T-cell (primary cell): ENCODE data around the gene FES. TPM values are rescaled to one million over a fixed set of nuclear protein-coding genes. Genes with fewer than 3 reads are reported as not detected.

ENCODE experiments used
- ATAC-seq, 4 experiments: fragments of 200-7000 bp in 3 of 4; fragments of 150-1000 bp in 1 of 4; cut with Tn5 transposase; replicated peaks in 1 of 4; 1 replicate in 3 of 4; 2 replicates in 1 of 4; pipeline ENCODE4 v1.10.0; 2021; ENCODE audit warnings: moderate library complexity in 3 of 4, mild to moderate bottlenecking in 2 of 4, moderate number of reproducible peaks in 1 of 4
- CTCF ChIA-PET, 2 donors: fragments of 300-600 bp; sonication (Branson Sonifier 250); formaldehyde crosslinking; loops; one replicate each; lab custom pipeline; 2022; ENCODE audit warnings: antibody characterized with exemption in 2 of 2; lab: Charles Lee
- POLR2A ChIA-PET, 2 donors: fragments of 300-600 bp; sonication (Branson Sonifier 250); formaldehyde crosslinking; loops; one replicate each; lab custom pipeline; 2022; ENCODE audit warnings: antibody characterized with exemption in 2 of 2; lab: Charles Lee
- DNase-seq, 35 experiments: peaks; one replicate each; pipeline versions ENCODE4 v3.0.0 to v3.0.0-alpha.2; 2013 to 2023
- H3K27ac ChIP-seq: one replicate; pipeline ENCODE4 v1.5.1; 2013; ENCODE audit warnings: low read length
- H3K27me3 ChIP-seq, 2 experiments: replicated peaks in 1 of 2; 1 replicate in 1 of 2; 2 replicates in 1 of 2; pipeline versions ENCODE4 v1.6.1 to v1.7.0; 2013; ENCODE audit warnings: low read length in 1 of 2, mixed read lengths in 1 of 2; ENCODE audit not compliant: control insufficient read depth in 2 of 2, insufficient read depth in 2 of 2; ENCODE audit errors: extremely low read depth in 1 of 2
- H3K36me3 ChIP-seq, 2 donors: 1 replicate in 1 of 2; 2 replicates in 1 of 2; pipeline versions ENCODE4 v1.6.1 to v1.7.0; 2013; ENCODE audit warnings: low read length in 1 of 2; ENCODE audit not compliant: control insufficient read depth in 2 of 2, insufficient read depth in 1 of 2; ENCODE audit errors: extremely low read depth in 1 of 2
- H3K4me1 ChIP-seq, 2 experiments: 1 replicate in 1 of 2; 2 replicates in 1 of 2; pipeline versions ENCODE4 v1.6.1 to v1.7.0; 2013; ENCODE audit warnings: low read length in 2 of 2, mixed read lengths in 1 of 2; ENCODE audit not compliant: insufficient read depth in 2 of 2, control insufficient read depth in 1 of 2; ENCODE audit errors: extremely low read depth in 1 of 2
- H3K4me3 ChIP-seq, 2 donors: 1 replicate in 1 of 2; 2 replicates in 1 of 2; pipeline versions ENCODE4 v1.5.1 to v1.7.0; 2013; ENCODE audit warnings: mild to moderate bottlenecking in 2 of 2, low read length in 1 of 2, moderate library complexity in 1 of 2; ENCODE audit not compliant: control insufficient read depth in 1 of 2; ENCODE audit errors: extremely low read depth in 1 of 2
- H3K9me3 ChIP-seq: 2 replicates; pipeline ENCODE4 v1.7.0; 2013
- H3K27ac Mint-ChIP-seq, 2 donors: one replicate each; pipeline ENCODE4 v1.8.0; 2020 to 2021; ENCODE audit warnings: mild to moderate bottlenecking in 2 of 2, mixed read lengths in 2 of 2
- H3K27me3 Mint-ChIP-seq, 2 donors: one replicate each; pipeline ENCODE4 v1.8.0; 2021 to 2022; ENCODE audit warnings: mixed read lengths in 2 of 2
- H3K36me3 Mint-ChIP-seq: one replicate; pipeline ENCODE4 v1.8.0; 2021; ENCODE audit warnings: mixed read lengths
- H3K4me1 Mint-ChIP-seq, 3 donors: one replicate each; pipeline ENCODE4 v1.8.0; 2020 to 2022; ENCODE audit warnings: mixed read lengths in 3 of 3, mild to moderate bottlenecking in 1 of 3
- H3K4me3 Mint-ChIP-seq, 3 donors: one replicate each; pipeline ENCODE4 v1.8.0; 2020 to 2022; ENCODE audit warnings: mild to moderate bottlenecking in 3 of 3, mixed read lengths in 3 of 3, moderate library complexity in 3 of 3
- H3K9me3 Mint-ChIP-seq, 3 donors: one replicate each; pipeline ENCODE4 v1.8.0; 2020 to 2022; ENCODE audit warnings: mixed read lengths in 3 of 3
- WGBS: methylation state at CpG from one replicate; pipeline ENCODE4 v1.1.5; 2013; ENCODE audit warnings: missing lambda C conversion rate; ENCODE audit not compliant: insufficient coverage; 5-methylcytosine and 5-hydroxymethylcytosine counted together
- total RNA-seq, 35 experiments: library from RNA in 6 of 35; stranded (reverse) in 6 of 35; fragments of 120-200 nt in 1 of 35; gene quantifications; one replicate each; pipeline versions ENCODE4 v1.2.1 to v1.2.4 and lab custom pipeline; 2013 to 2026

Gene FES
- total RNA-seq, 5 donors from 2014 or later (not counting 1 experiment from before 2014, with no cell fraction given) = 3.2 to 5.2 (median 4.3) TPM

DNA sequence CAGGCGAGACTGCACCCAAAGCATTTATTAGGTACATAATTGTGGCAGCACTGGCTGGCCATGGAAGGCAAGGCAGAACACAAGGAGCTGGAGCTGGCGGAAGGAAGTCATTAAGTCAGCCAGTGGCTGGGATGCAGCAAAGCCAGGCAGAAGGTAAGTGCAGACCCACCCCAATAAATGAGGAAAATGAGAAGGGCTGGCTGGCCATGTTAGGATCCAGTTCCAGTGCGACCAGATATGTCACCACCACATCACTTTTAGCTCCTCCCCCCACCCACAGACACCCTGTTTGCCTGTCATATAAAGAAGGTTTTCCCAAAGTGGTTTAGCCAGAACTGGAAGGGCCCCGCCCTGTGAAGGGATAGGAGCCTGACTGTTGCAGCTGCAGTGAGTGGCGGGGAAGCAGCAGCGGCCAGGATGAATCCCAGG, 16.0 kb upstream of the FES start, which contains the start of gene FURIN:
Gene FURIN (plus strand): TSS at position 328 of the 429 bp plus-strand sequence. CDS start 7,153 bp downstream, outside the sequence.
- POLR2A ChIA-PET = interaction anchor here in 1 of 2 donors (0.6 kb wide), 1 partner anchor 29 kb away, joined by 3 read pairs; no protein-coding TSS in a partner anchor
- 96% methylated on average over 4 of the region's 6 CpGs for WGBS
- Mint-ChIP-seq H3K4me3 (peak within 1 kb of the TSS in 2 of 3 donors; percentile 83 to 88), H3K27me3 (no peaks in the 10 kb centered on the region), H3K36me3 (no peaks in the 10 kb centered on the region), H3K27ac (peak within 1 kb of the TSS; percentile 89 to 91), H3K4me1 (peaks cover 34 to 38% (median 38%) of the 10 kb centered on the region in 3 donors), H3K9me3 (no peaks in the 10 kb centered on the region)
- CTCF ChIA-PET = interaction anchor here in 1 of 2 donors (0.6 kb wide), 1 partner anchor 131 kb away, joined by 4 read pairs; no protein-coding TSS in a partner anchor
- ATAC-seq = no peak
- Histone ChIP-seq H3K4me3 (no peak within 1 kb of the TSS), H3K36me3 (no peaks in the 10 kb centered on the region), H3K27me3 (no peaks in the 10 kb centered on the region), H3K9me3 (no peaks in the 10 kb centered on the region), H3K27ac (peak within 1 kb of the TSS; percentile 17), H3K4me1 (peaks cover 11 to 36% of the 10 kb centered on the region in 2 experiments)
- no peak for DNase-seq

DNA sequence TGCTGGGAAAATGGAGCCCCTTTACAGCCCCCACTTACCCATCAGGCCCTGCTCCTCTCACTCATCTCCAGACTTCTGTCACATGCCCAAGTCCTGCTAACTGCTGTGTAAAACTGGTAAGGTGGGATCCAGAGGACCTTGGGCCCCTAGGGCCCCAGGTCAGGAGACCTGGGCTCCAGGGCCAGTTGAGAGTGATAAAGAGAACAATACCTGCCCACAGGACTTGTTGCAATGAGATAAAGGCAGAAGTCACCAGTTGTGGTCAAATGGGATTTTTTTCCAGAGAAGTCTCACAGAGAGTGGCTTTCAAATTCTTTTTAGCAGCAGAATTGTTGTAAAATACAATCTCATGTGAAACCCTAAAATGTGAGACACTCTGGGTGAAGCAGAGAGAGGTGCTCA, 15.2 kb upstream of the FES start:
- DNase-seq = no peak
- Mint-ChIP-seq H3K9me3 (no peaks in the 10 kb centered on the region), H3K4me1 (peaks cover 38 to 46% (median 41%) of the 10 kb centered on the region in 3 donors), H3K36me3 (no peaks in the 10 kb centered on the region), H3K27ac (peak overlapping the region; percentile 89 to 91), H3K27me3 (no peaks in the 10 kb centered on the region), H3K4me3 (peak overlapping the region in 2 of 3 donors; percentile 83 to 88)
- ATAC-seq = no peak
- H3K4me3 ChIP-seq = no peak overlapping the region
- ChIA-PET CTCF (interaction anchor here in 1 of 2 donors (0.6 kb wide), 1 partner anchor 132 kb away, joined by 4 read pairs; no protein-coding TSS in a partner anchor), POLR2A (no interaction called here)
- no peaks in the 10 kb centered on the region for H3K9me3 ChIP-seq
- H3K27ac ChIP-seq = peak overlapping the region; percentile 17
- no peaks in the 10 kb centered on the region for H3K36me3 ChIP-seq
- peaks cover 11 to 45% of the 10 kb centered on the region in 2 experiments for H3K4me1 ChIP-seq
- no peaks in the 10 kb centered on the region for H3K27me3 ChIP-seq

DNA sequence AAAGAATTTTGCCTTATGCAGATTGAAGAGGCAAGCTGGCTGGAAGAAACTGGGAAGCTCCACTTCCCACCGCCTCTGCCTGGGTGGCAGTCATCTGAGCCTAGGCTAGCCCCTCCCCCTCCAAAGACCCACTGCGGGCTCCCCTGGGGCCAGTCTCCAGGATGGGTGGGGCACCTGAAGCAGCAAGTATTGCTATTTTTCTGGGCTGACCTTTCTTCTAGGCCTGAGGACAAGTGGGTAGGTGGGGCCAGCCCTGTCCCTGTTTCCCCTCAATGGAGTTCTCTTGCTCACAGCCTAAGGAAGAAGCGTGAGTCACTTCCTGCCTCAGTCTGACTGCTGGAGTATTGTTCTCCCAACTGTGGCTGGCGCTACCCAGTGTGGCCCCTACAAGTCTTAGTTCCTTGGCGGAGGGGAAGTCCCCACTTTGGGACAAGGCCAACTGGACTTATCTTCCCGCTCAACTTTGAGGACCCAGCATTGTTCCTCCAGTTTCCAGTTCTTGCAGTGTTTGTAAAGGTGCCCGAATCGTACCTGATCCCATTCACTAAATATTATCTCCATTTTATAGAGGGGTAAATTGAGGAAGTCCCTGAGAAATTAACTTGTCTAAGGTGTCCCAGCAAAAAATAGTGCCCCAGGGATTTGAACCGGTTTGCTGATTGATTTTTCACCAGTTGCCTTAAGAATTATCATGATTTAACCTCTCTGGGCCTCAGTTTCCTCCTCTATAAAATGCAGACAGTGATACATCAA, 14.5 kb upstream of the FES start:
- no peak overlapping the region for H3K4me3 ChIP-seq

DNA sequence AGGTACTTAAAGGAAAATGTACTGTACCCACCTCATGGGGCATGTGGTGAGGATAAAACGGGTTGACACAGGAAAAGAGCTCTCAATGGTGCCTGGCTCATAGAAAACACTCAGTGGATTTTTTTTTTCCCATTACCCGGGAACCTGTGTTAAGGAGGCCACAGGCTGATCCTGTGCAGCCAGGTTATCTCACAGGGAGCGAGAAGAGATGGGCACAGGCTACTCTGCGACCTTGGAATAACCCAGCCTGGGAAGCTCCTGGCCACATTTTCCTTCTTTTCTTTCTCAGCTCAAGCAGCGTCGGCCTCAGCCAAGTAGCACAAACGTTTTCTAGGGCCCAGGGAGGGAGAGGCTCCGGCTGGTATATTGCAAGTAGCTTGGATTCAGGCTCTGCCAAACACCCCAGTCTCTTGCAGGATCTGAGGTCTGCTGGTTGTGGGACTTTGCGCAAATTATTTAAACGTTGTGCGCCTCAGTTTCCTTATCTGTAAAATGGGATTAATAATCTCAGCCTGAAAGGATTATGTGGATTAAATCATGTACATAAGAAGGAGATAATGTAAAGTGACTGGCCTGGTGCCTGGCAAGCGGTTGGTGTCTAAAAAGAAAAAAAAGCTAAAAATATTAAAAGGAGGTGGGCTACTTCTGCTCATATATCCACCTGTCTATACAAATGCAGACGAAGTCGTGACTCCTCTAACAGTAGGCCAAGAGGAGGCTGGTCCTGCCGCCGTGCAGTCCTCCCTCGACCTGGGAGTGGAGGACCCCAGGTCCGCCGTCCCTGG, 13.8 kb upstream of the FES start:
- H3K4me1 ChIP-seq = peaks cover 11 to 48% of the 10 kb centered on the region in 2 experiments
- H3K27ac ChIP-seq = peak overlapping the region; percentile 61
- no peaks in the 10 kb centered on the region for H3K27me3 Mint-ChIP-seq
- ChIA-PET POLR2A (interaction anchor here (0.5 to 0.6 kb wide), 2 partner anchors 65 to 153 kb away, joined by 3 to 4 read pairs; partner anchors contain the start of gene BLM (in 1 of the 2)), CTCF (interaction anchor here in 1 of 2 donors (0.5 to 0.6 kb wide), 2 partner anchors 64 to 469 kb away, joined by 3 read pairs; no protein-coding TSS in a partner anchor)
- WGBS = 35% methylated on average over 12 of the region's 19 CpGs
- no peaks in the 10 kb centered on the region for H3K36me3 Mint-ChIP-seq
- peak overlapping the region; percentile 89 to 91 for H3K27ac Mint-ChIP-seq
- peak; percentile 21 to 36 (median 30) for ATAC-seq
- H3K9me3 Mint-ChIP-seq = no peaks in the 10 kb centered on the region
- no peaks in the 10 kb centered on the region for H3K36me3 ChIP-seq
- DNase-seq = peak in 1 of 35 experiments; percentile 40
- H3K27me3 ChIP-seq = no peaks in the 10 kb centered on the region
- H3K4me3 ChIP-seq = peak overlapping the region; percentile 66
- no peaks in the 10 kb centered on the region for H3K9me3 ChIP-seq
- H3K4me3 Mint-ChIP-seq = peak overlapping the region; percentile 83 to 88 (median 86)
- H3K4me1 Mint-ChIP-seq = peaks cover 38 to 49% (median 45%) of the 10 kb centered on the region in 3 donors

More for the DNA sequence above, 14.5 kb upstream of the FES start:
- H3K27me3 Mint-ChIP-seq = no peaks in the 10 kb centered on the region
- no peaks in the 10 kb centered on the region for H3K9me3 ChIP-seq
- H3K4me3 Mint-ChIP-seq = peak overlapping the region; percentile 83 to 88 (median 86)
- H3K9me3 Mint-ChIP-seq = no peaks in the 10 kb centered on the region
- H3K27ac ChIP-seq = peak overlapping the region; percentile 61
- WGBS = 23% methylated on average over 3 of the region's 9 CpGs
- ChIA-PET POLR2A (interaction anchor here in 1 of 2 donors (0.5 kb wide), 1 partner anchor 66 kb away, joined by 4 read pairs; no protein-coding TSS in a partner anchor), CTCF (interaction anchor here in 1 of 2 donors (0.5 kb wide), 1 partner anchor 469 kb away, joined by 3 read pairs; no protein-coding TSS in a partner anchor)
- ATAC-seq (peak in 3 of 4 experiments; percentile 24 to 52 (median 31)), DNase-seq (peak in 5 of 35 experiments; percentile 23 to 50 (median 42))
- H3K4me1 Mint-ChIP-seq = peaks cover 38 to 47% (median 45%) of the 10 kb centered on the region in 3 donors
- no peaks in the 10 kb centered on the region for H3K36me3 Mint-ChIP-seq
- no peaks in the 10 kb centered on the region for H3K36me3 ChIP-seq
- peaks cover 11 to 48% of the 10 kb centered on the region in 2 experiments for H3K4me1 ChIP-seq
- H3K27me3 ChIP-seq = no peaks in the 10 kb centered on the region
- peak overlapping the region; percentile 89 to 91 for H3K27ac Mint-ChIP-seq

DNA sequence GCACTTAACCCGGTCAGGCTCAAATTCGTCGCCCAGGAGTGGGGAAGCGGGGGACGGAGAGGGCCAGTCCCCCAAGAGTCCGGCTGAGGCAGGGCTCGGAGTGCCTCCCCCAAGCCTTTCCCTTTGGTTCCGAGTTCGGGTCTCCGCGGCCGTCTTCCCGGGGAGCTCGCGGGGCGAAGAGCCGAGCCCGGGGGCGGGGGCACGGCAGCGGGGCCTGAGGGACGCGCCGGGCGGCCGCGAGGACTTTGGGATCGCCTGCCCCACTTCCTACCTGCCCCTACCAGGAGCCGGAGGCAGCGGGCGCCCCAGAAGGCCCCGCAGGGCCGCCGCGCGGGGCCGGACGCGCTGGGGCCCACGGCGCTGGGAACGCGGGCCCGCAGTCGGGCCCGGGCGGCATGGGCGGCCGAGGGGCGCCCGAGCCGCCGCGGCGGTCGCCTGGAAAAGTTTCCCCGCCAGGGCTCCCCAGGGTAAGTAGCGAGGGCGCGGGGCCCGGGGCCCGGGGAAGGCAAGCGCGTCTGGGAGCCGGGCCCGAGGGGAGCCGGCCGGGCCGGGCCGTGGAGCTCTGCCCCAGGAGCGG, 13.1 kb upstream of the FES start:
- POLR2A ChIA-PET = no interaction called here
- CTCF ChIA-PET = interaction anchor here in 1 of 2 donors (0.6 kb wide), 1 partner anchor 64 kb away, joined by 3 read pairs; no protein-coding TSS in a partner anchor
- WGBS = under 1% methylated on average over 51 of the region's 71 CpGs
- no peaks in the 10 kb centered on the region for H3K27me3 ChIP-seq
- H3K4me1 ChIP-seq = peaks cover 11 to 48% of the 10 kb centered on the region in 2 experiments
- peaks cover 0 to 1% of the 10 kb centered on the region in 2 donors for H3K36me3 ChIP-seq
- ATAC-seq (peak; percentile 51 to 62 (median 59)), DNase-seq (peak in 16 of 35 experiments; percentile 23 to 56 (median 42))
- no peaks in the 10 kb centered on the region for H3K9me3 ChIP-seq
- Mint-ChIP-seq H3K9me3 (no peaks in the 10 kb centered on the region), H3K27ac (peak overlapping the region; percentile 89 to 91), H3K4me3 (peak overlapping the region; percentile 83 to 88 (median 86)), H3K27me3 (no peaks in the 10 kb centered on the region), H3K4me1 (peaks cover 38 to 49% (median 45%) of the 10 kb centered on the region in 3 donors), H3K36me3 (no peaks in the 10 kb centered on the region)
- H3K4me3 ChIP-seq = peak overlapping the region; percentile 66
- H3K27ac ChIP-seq = peak overlapping the region; percentile 61
